Right ventricle myocardium inferior (tissue), 1 donor: ENCODE measurements around the gene SFSWAP. TPM values are rescaled to one million over a fixed set of nuclear protein-coding genes. Genes with fewer than 3 reads are reported as not detected.
"Not testable (repeated sequence)": the region's sequence is repeated elsewhere in the genome, so short reads cannot be mapped to it uniquely, and the experiment has no call there.

Experiments used
- ATAC-seq: fragments of 200-7000 bp; cut with Tn5 transposase; one replicate; pipeline ENCODE4 v1.9.1; 2020; ENCODE audit warnings: mild to moderate bottlenecking, moderate library complexity
- DNase-seq: peaks from one replicate; pipeline ENCODE4 v3.0.0; 2021; ENCODE audit errors: missing footprints
- intact Hi-C: fragments of 100-400 bp; cut with DNase I; formaldehyde crosslinking; loops from one replicate; pipeline ENCODE4 v1.11.0; 2022
- total RNA-seq: library from RNA; stranded (reverse); fragmentation: NEBNext Ultra II Directional; extraction: Animal tissue kit (Norgen Biotek cat#: 25700); gene quantifications from one replicate; pipeline ENCODE4 v1.2.1, GENCODE V29; 2021
- donor health status: DM: no; HTN: yes; CAD: no; lungs with severe emphysema.

SFSWAP gene
- total RNA-seq, 1 donor from 2014 or later = 19.4 TPM

DNA sequence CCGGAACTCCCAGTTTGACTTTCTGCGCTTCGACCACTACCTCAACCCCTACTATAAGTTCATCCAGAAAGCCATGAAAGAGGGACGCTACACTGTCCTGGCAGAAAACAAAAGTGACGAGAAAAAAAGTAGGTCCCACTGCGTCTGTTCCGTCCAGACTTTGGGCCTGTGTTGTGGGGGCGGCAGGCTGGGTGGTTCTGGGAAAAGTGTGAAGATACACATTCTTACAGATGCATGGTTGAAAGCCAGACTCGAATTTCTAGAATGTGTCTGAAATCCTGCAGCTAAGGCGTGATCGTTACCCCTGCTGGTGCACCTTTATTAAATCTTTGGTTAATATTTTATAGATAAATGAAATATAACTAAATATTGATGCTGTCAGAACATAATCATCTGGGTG is 14.6 kb downstream of the SFSWAP start:
- intact Hi-C loops = no loop called here
- ATAC-seq = no peak
- DNase-seq = no peak

DNA sequence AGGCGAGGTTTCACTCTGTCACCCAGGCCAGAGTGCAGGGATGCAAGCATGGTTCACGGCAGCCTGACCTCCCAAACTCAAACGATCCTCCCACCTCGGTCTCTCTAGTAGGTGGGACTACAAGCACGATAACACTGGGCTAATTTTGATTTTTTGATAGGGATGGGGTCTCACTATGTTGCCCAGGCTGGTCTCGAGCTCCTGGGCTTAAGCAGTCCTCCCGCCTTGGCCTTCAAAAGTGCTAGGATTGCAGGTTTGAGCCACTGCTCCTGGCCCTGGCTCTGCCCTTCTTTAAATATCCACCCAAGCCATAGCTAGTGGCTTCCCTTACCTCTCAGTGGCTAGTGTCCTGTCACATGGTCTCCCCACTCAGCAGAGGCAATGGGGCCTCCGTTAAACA is 17.8 kb downstream of the SFSWAP start:
- intact Hi-C loops = no loop called here
- ATAC-seq (no peak), DNase-seq (no peak)

DNA sequence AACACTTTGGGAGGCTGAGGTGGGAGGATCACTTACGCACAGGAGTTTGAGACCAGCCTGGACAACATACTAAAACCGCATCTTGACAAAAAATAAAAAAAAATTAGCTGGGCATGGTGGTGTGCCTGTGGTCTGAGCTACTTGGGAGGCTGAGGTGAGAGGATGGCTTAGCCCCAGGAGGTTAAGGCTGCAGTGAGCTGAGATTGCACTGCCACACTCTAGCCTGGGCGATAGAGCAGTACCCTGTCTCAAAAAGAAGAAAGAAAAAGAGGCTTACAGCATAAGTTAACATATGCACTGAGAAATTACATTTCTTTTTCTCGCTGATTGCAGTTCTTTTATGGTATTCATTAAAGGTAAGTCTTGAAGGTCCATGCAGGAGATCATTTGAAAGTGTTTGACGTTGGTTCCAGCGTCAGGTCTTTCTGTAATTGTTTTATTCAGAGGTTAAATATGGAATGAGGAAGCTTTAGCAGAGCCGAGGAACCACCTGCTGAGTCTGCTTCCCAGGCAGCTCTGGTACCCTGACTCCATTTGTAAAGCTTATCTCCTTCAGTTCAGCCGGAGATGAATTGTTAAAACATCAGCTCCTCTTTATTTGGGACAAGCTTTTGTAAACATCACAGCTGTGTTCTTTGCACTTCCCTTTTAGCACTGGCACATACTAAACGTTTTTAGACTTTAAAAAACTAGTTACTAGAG is 18.5 kb downstream of the SFSWAP start:
- intact Hi-C loops = no loop called here
- no peak for ATAC-seq
- DNase-seq = no peak

DNA sequence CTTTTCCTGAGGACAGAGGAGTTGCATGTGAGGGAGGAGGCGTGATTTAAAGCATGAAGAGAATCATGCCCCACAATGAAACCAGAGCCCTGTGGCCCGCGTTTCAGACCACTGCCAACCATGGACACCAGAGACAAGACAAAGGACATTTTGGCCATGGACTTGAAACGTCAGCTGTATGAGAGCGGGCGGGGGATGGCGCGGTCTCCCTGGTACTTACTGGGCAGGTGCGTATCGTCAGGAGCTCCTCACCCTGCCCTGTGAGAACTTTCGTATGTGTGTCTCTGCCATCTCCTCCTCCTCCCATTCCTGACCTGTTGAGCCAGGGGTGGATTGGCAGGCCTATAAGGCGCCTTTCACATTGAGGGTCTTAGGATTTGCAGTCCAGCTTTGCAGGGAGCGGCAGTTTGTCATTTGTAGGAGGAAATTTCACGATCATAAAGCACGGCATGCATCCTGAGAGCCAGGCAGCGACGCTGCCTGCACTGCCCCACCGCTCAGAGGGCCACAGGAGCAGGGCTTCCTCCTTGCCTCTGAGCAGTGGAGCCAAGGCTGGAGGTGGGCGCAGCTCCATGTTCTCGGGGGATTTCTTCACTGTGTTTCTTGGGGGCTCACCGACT is 22.2 kb downstream of the SFSWAP start:
- ATAC-seq = no peak
- no peak for DNase-seq
- intact Hi-C loops = no loop called here

DNA sequence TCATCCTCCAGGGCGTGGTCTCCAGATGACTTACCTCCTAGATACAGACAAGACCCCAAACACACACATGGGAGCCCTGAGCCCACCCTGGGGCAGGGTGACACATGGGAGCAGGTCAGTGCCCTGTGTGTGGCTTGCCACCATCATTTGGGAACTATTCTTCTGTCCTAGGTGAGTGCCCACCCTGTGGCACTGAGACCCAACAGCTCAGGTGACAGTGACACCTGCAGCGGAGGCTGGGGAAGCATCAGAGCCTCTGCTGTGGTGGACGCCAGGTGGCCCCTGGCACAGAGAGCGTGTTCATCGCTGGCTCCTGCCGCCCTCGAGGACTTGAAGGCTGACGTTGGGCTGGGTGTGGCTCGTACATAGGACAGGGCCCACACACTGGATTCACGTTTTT is 23.0 kb downstream of the SFSWAP start:
- no peak for DNase-seq
- no peak for ATAC-seq
- intact Hi-C loops = no loop called here

DNA sequence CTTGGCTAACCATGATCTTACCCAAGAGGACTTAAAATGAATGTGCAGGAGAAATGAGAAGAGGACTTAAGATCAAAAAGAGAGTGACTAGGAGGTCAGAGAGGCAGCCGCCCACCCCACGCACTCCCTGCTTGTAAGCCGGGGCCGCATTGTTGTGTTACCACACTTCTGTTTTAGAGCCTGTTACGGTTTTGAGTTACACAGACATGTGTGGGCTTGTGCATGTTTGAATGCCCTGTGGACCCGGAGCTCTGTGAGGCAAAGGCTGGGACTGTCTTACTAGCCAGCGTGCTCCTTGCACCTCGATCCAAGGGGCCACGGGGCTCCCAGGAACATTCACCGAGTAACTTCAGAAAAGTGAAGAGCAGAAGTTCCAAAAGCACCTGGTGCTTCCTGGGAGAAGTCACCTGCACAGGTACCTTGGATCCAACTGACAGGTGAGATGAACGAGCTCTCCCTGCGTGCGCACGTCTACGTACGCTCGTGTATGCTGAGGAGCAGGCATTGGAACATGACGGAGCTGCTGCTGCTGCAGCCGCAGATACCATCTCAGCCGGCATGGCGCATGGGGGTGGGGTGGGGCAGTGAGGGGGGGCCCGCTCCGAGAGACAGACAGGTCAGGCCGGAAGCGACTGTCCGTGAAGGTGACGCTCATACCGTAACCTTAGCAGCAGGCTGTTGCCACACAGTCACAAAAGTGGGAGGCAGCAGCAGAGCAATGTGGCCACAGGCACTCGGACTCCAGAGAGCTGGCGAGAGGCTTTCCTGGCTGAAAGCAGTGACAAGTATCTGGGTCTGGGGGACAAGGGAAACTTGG is 23.7 kb downstream of the SFSWAP start:
- DNase-seq = no peak
- ATAC-seq = no peak
- intact Hi-C loops = no loop called here

DNA sequence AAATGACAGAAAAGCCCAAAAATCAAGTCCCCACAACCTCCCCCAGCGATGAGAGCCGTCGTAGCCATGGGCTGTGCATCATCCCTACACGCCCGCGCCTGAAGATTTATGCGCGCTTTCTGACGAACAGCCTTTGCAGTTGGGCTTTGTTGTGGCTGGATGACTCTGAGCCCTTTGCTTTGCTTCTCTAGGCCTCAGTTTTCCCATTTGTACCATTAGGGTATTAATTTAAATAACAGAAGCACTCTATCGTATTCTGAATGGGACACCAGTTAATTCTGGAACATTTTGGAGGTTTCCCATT is 24.2 kb downstream of the SFSWAP start:
- intact Hi-C loops = no loop called here
- DNase-seq (no peak), ATAC-seq (no peak)

DNA sequence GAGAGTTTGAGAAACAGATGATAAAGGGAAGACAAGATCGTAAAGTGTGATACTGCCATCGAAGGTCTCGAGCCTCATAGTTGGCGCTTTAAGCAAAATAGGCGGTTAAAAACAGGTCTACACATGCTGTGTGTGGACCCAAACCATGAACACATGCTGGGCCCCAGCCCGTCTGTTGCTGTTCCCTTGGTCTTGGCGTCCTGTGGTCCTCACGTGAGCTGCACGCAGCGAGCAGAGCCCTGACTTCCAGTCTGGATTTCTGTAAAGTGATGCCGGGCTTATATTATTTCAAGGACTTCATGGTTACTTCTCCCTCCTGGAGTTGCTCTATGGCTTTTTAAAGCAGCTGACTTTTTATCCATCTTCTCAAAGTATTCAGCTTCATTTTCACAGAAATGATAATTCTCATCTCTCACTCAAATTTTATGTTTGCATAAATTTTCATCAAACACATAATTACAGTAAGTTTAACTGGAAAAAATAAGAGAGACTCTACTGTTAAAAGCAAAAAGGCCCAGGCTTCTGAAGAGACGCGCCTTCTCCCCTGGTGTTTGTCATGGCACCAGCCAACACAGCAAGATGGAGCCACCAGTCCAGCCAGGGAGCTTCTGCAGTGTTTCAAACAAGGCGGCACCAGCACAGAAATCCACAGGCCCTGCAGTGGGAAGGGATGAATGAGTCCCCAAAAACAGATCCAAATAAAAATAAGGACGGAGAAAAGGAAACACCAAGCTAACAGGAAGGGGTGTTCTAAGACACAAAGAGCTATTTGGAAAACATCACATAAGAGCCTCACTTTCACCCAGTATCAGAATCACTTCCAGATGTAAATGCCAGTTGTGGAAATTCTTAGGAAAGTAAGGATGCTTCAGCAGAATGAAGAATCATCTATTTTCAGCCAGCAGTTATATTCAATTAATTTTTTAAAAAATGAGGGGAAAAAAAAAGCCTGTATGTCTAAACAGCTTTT is 24.9 kb downstream of the SFSWAP start:
- intact Hi-C loops = no loop called here
- ATAC-seq (no peak), DNase-seq (no peak)

DNA sequence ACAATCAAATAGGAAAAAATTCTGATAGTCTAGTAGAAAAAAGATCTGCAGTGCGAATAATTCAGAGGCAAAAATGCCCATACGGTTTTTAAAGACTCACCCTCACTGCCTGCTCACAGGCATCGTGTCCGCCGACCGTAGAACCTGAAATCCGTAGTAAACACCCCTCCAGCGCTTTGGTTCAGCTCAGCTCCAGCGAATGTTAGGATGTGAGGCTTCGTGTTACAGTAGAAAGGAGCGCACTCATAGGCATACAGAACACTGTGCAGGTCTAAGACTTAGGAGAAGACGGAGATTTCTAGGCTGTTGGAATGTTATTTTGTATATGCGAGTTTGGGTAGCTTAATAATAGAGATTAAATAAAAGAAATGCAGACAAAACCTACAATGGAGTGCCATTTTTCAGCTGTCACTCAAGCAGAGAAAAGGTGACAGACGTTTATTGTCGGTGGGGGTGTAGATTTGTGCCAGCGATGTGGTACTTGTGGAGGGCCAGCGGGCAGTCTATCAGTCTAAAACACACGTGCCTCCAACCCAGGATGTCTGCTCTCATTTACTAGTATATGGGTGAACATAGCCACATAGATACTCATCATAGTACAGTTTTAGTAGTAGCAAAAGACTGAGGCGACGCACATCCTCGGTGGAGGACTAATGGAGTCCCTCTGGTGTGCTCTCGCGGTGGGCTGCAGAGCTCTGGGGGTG is 25.7 kb downstream of the SFSWAP start:
- ATAC-seq (no peak), DNase-seq (no peak)
- intact Hi-C loops = no loop called here

DNA sequence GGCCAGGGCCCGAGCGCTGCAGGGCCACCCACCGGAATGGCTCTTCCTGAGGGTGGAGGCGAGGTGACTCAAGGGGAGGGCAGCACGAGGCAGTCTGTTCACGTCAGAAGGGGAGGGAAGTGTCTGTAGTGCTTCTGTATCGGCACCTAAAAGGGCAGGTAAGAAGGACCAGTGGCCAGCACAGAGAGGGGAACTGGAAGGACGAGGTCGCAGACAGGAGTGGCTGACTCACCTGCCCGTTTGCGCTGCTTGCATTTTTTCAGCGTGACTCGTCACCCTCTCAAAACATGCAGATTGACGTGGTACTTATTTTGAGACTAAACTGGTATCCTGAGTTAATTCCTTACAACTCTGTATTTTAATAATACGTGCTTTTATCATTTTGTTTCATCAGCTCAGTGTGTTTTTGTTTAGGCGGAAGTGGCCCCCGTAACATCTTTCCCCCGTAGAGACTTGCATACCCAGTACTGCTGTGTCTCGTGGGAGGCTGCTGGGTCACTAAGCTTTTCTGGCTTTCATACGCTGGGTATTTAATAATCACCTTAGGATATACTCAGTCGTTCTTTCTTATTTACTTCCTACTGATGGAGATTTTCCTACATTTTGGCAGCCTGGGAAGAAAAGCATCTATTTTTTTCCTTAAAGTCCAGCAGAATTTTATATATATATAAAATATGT is 26.4 kb downstream of the SFSWAP start:
- no peak for ATAC-seq
- intact Hi-C loops = no loop called here
- no peak for DNase-seq

DNA sequence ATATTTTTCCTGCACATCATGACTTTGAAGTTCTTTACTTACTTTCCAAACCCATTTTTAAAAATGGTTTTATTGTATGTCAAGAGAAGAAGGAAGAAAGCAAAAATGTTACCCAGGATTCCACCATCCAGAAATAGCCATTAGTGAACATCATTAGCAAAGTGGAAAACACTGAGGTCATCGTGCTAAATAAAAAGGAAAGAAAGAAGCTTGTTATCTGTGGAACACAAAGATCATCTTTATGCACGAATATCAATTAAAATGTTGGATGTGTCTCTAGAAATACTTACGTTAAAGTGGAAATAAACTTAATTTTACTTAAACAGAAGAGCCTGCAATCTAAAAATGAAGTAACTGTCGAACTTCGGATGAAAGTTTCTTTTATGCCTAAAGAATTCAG is 27.3 kb downstream of the SFSWAP start:
- DNase-seq = no peak
- intact Hi-C loops = no loop called here
- no peak for ATAC-seq

DNA sequence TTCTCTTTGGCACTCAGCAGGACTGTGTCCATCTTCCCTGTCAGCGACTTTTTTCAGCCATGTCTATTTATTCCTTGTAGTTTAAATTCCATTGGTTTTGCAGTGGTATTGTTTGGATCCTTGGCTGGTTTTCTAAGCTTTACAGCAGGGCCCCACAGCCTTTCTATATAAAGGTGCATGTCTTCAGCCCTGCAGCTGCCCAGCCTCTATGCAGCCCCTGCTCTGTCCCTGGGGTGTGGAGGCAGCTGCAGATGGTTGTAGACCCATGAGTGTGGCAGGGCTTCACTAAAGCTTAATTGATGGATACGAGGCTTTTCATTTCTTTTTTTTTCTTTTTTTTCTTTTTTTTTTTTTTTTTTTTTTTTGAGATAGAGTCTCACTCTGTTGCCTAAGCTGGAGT is 29.7 kb downstream of the SFSWAP start:
- DNase-seq = no peak
- no peak for ATAC-seq
- intact Hi-C loops = no loop called here

DNA sequence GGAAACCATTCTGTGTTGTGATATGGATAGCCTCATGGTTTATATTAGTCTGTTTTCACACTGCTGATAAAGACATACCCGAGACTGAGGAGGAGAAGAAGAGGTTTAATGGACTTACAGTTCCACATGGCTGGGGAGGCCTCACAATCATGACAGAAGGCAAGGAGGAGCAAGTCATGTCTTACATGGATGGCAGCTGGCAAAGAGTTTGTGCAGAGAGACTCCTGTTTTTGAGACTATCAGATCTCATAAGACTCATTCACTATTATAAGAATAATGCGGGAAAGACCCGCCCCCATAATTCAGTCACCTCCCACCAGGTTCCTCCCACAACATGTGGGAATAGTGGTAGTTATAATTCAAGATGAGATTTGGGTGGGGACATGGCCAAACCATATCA is 31.9 kb downstream of the SFSWAP start:
- ATAC-seq, DNase-seq, intact Hi-C loops: not testable (repeated sequence)

DNA sequence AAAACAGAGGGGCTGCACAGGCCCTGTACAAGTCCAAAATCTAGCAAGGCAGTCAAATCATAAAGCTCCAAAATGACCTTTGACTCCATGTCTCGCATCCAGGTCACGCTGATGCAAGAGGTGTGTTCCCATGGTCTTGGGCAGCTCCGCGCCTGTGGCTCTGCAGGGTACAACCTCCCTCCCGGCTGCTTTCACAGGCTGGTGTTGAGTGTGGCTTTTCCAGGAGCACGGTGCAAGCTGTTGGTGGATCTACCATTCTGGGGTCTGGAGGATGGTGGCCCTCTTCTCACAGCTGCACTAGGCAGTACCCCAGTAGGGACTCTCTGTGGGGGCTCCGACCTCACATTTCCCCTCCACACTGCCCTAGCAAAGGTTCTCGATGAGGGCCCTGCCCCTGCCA is 32.5 kb downstream of the SFSWAP start:
- ATAC-seq = not testable (repeated sequence)

DNA sequence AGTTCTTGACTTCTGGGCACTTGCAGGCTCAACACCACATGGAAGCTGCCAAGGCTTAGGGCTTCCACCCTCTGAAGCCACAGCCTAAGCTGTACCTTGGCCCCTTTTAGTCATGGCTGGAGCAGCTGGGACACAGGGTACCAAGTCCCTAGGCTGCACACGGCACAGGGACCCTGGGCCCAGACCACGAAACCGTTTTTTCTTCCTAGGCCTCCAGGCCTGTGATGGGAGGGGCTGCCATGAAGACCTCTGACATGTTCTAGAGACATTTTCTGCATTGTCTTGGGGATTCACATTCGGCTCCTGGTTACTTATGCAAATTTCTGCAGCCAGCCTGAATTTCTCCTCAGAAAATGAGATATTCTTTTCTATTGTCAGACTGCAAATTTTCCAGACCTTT is 33.0 kb downstream of the SFSWAP start:
- ATAC-seq, DNase-seq, intact Hi-C loops: not testable (repeated sequence)

More for the DNA sequence above, 32.5 kb downstream of the SFSWAP start:
- DNase-seq, intact Hi-C loops: not testable (repeated sequence)

DNA sequence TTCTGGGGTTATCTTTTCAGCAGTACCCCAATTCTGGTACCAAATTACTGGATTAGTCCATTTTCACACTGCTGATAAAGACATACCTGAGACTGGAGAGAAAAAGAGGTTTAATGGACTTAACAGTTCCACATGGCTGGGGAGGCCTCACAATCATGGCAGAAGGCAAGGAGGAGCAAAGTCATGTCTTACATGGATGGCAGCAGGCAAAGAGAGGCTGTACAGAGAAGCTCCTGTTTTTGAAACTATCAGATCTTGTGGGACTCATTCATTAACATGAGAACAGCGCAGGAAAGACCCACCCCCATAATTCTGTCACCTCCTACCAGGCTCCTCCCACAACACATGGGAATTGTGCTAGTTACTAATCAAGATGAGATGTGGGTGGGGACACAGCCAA is 33.8 kb downstream of the SFSWAP start:
- ATAC-seq, intact Hi-C loops: not testable (repeated sequence)

DNA sequence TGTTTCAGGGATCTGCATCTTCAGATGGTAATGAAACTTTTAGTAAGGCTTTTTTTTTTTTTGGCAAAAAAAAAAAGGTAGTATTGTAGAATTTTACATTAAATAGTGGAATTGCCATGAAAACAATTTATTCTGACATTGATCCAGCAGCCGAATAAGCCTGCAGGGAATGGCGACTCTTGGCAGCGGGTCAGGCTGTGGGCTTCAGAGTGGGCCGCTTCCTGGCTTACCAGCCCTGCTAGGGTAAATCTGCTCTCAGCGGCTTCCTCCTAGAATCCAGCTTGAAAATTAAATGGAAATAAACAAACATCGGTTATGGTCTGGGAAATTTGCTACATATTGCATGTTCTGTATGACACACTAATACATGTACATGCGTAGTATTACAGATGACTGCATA is 34.8 kb downstream of the SFSWAP start:
- DNase-seq = no peak
- intact Hi-C loops = no loop called here
- no peak for ATAC-seq

More for the DNA sequence above, 33.8 kb downstream of the SFSWAP start:
- not testable (repeated sequence) for DNase-seq
